A549 (cell line): ENCODE measurements around the gene SLC35E4.

ENCODE experiments used
- BCL3 ChIP-seq: fragments of >200 bp; sonication (Bioruptor Twin); formaldehyde crosslinking; IDR thresholded peaks from 3 replicates; pipeline ENCODE4 v1.6.1; 2016
- CHD2 ChIP-seq: fragments of 150-350 bp; IDR thresholded peaks from 2 replicates; pipeline ENCODE4 v1.6.1; 2014; ENCODE audit warnings: low read length; ENCODE audit not compliant: partially characterized antibody
- CHD4 ChIP-seq: fragments of 200-600 bp; sonication (generic); IDR thresholded peaks from 2 replicates; pipeline ENCODE4 v1.6.1; 2016; ENCODE audit warnings: antibody characterized with exemption, mild to moderate bottlenecking, borderline replicate concordance
- CTCF ChIP-seq: fragments of >200 bp; sonication (Bioruptor Twin); formaldehyde crosslinking; IDR thresholded peaks from 3 replicates; pipeline ENCODE4 v1.5.1; 2016
- HES2 ChIP-seq: fragments of >200 bp; sonication (Bioruptor Twin); formaldehyde crosslinking; IDR thresholded peaks from 2 replicates; pipeline ENCODE4 v1.6.1; 2016
- MAX ChIP-seq: IDR thresholded peaks from 2 replicates; pipeline ENCODE4 v1.6.1; 2012
- MYC ChIP-seq: IDR thresholded peaks from 2 replicates; pipeline ENCODE4 v1.6.1; 2012; ENCODE audit warnings: mild to moderate bottlenecking, inconsistent platforms, low read length, improper control_type of control experiment, borderline replicate concordance
- PBX3 ChIP-seq: IDR thresholded peaks from 2 replicates; pipeline ENCODE4 v1.6.1; 2012
- POLR2A ChIP-seq: IDR thresholded peaks from 2 replicates; pipeline ENCODE4 v1.6.1; 2012; ENCODE audit warnings: mild to moderate bottlenecking, low read length
- RAD21 ChIP-seq, 2 experiments: fragments of >200 bp in 1 of 2; sonication (Bioruptor Twin) in 1 of 2; formaldehyde crosslinking in 1 of 2; IDR thresholded peaks in 1 of 2; conservative IDR thresholded peaks in 1 of 2; 2 replicates in 1 of 2; 3 replicates in 1 of 2; pipeline ENCODE4 v1.6.1; 2012 to 2018; ENCODE audit warnings: inconsistent platforms in 1 of 2

- TF ChIP-seq CTCF (no peak), MYC (no peak), CHD4 (no peak), POLR2A (no peak), CHD2 (no peak), BCL3 (no peak), PBX3 (no peak), MAX (no peak), RAD21 (conservative IDR thresholded peaks at IDR 0.05 in 1 of 2, IDR thresholded peaks at IDR 0.05 in 1 of 2) (no peak), HES2 (no peak)
Measured at GRCh38 chr22:30668386-30668710, 32.8 kb downstream of the SLC35E4 start.
